SU-DHL-6 (cell line): ENCODE measurements around the gene GSTO1.

Experiments
- H2AFZ ChIP-seq: fragments of 200-600 bp; sonication (generic); 2 replicates; pipeline ENCODE4 v1.6.1; 2014; ENCODE audit warnings: low read depth, mild to moderate bottlenecking, moderate library complexity, mixed read lengths, antibody characterized with exemption, low read length; ENCODE audit not compliant: severe bottlenecking
- H3F3A ChIP-seq: fragments of 200-600 bp; shearing (Covaris generic); 2 replicates; pipeline ENCODE4 v1.6.0; 2016; ENCODE audit warnings: antibody characterized with exemption, mild to moderate bottlenecking; ENCODE audit not compliant: insufficient read depth
- H3K27ac ChIP-seq: fragments of 200-600 bp; sonication (generic); 2 replicates; pipeline ENCODE4 v1.5.1; 2016; ENCODE audit warnings: low read depth, mild to moderate bottlenecking, low read length, moderate library complexity, mixed read lengths
- H3K27me3 ChIP-seq: fragments of 200-600 bp; sonication (generic), shearing (Covaris generic); 2 replicates; pipeline ENCODE4 v1.6.0; 2014; ENCODE audit warnings: mild to moderate bottlenecking, low read length
- H3K36me3 ChIP-seq: fragments of 200-600 bp; sonication (generic); 2 replicates; pipeline ENCODE4 v1.6.1; 2014; ENCODE audit warnings: mild to moderate bottlenecking, low read length, mixed read lengths
- H3K4me2 ChIP-seq: fragments of 300-600, 200-600 bp; shearing (Covaris generic), sonication (generic); 2 replicates; pipeline ENCODE4 v1.6.0; 2014; ENCODE audit warnings: low read length, low read depth, mild to moderate bottlenecking; ENCODE audit not compliant: poor library complexity, severe bottlenecking
- H3K4me3 ChIP-seq: fragments of 200-600 bp; sonication (generic); 2 replicates; pipeline ENCODE4 v1.5.1; 2014; ENCODE audit warnings: antibody characterized with exemption, low read length, mild to moderate bottlenecking, mixed read lengths; ENCODE audit not compliant: insufficient read depth, poor library complexity, severe bottlenecking
- H3K79me2 ChIP-seq: fragments of 200-600 bp; sonication (generic); 2 replicates; pipeline ENCODE4 v1.6.1; 2014; ENCODE audit warnings: mild to moderate bottlenecking, low read length, moderate library complexity; ENCODE audit not compliant: insufficient read depth
- H3K9ac ChIP-seq: fragments of 200-600 bp; sonication (generic); 2 replicates; pipeline ENCODE4 v1.7.0; 2014; ENCODE audit warnings: mild to moderate bottlenecking, low read length
- H3K9me2 ChIP-seq: fragments of 200-600 bp; sonication (generic); replicated peaks from 2 replicates; pipeline ENCODE4 v1.6.1; 2014; ENCODE audit warnings: low read length; ENCODE audit not compliant: insufficient read depth
- H3K9me3 ChIP-seq: fragments of 200-600 bp; sonication (generic); 2 replicates; pipeline ENCODE4 v1.6.1; 2014; ENCODE audit warnings: low read length, mixed read lengths; ENCODE audit not compliant: insufficient read depth
- H4K20me1 ChIP-seq: fragments of 200-600 bp; sonication (generic); 2 replicates; pipeline ENCODE4 v1.6.1; 2014; ENCODE audit warnings: low read depth, mild to moderate bottlenecking, antibody characterized with exemption, low read length, moderate library complexity, mixed read lengths
- CTCF ChIP-seq: fragments of 200-600 bp; sonication (generic); IDR thresholded peaks from one replicate; pipeline ENCODE4 v1.5.1; 2017; ENCODE audit warnings: antibody characterized with exemption, mild to moderate bottlenecking, low read length, moderate library complexity; ENCODE audit not compliant: insufficient read depth, poor library complexity, severe bottlenecking
- EZH2phosphoT487 ChIP-seq: fragments of 200-600 bp; sonication (generic), shearing (Covaris generic); conservative IDR thresholded peaks from 2 replicates; pipeline ENCODE4 v1.6.1; 2018; ENCODE audit warnings: mild to moderate bottlenecking, antibody characterized with exemption, low read length, moderate library complexity, mixed read lengths

The GSTO1 gene

DNA sequence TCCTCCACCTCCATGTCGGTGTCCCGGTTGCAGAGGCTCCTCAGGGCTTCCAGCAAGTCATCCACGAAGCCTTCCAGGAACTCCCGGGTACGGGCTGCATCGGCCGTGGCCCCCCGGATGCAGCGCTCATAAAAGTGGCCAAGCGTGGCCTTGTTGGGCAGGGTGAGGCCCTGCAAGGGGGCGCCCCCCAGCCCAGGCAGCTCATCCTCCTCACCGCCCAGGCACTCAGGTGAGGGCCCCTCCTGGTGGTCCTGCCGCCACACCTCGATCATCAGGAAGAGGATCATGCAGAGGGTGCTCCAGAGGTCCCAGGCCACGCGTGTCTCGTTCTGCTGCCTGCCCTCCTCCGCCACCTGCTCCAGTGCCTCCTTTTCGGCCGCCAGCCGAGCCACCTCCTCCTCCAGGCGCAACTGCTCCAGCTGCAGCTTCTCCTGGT, 60.8 kb downstream of the GSTO1 start:
- Histone ChIP-seq H3K9ac (no peak overlapping the region), H4K20me1 (peaks cover 3% of the 10 kb centered on the region; the same call in 1 of the 2 replicates), H3K4me3 (no peak overlapping the region), H3K27ac (no peak overlapping the region), H3F3A (no peaks in the 10 kb centered on the region), H3K27me3 (no peaks in the 10 kb centered on the region), H3K9me3 (no peaks in the 10 kb centered on the region), H3K9me2 (no peaks in the 10 kb centered on the region), H2AFZ (no peak overlapping the region), H3K4me2 (no peak overlapping the region), H3K36me3 (no peaks in the 10 kb centered on the region), H3K79me2 (peaks cover 32% of the 10 kb centered on the region)
- no peak for TF ChIP-seq EZH2phosphoT487
- TF ChIP-seq CTCF = no peak

DNA sequence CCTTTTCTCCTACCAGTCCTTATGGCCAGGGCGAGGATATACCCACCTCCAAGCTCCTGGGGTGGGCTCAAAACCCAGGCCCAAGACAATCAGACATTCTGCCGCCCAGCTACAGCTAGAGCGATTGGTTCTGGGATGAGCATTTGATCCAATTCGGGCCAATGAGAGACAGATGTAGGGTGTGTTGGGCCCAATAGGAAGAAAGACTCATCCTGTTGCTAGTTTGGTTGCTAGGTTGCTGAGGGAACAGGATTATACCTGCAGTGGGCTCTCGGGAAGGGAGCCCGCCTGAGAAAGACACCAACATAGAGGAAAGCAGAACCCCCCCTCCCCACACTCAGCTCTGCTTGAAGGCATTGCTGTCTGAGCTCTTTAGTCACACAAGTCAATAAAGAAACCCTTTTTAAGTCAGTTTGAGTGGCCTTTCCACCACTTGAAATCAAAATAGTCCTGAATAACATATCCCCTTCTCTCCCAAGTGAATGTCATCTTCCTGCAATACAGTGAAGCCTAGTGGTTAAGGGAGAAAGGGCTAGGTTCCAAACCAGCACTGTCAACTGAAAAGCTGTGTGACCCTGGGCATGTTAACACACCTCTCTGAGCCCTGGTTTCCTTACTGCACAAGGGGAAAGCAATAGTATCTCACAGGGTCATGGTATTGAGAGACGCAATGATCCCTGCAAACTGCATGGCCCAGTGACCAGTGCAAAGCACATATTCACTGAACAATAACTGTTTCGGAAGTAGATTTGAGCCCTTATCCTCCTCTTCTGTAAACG, 61.8 kb downstream of the GSTO1 start:
- no peaks in the 10 kb centered on the region for H3F3A ChIP-seq
- no peak overlapping the region for H2AFZ ChIP-seq
- no peaks in the 10 kb centered on the region for H3K36me3 ChIP-seq
- no peak overlapping the region for H3K4me3 ChIP-seq
- no peaks in the 10 kb centered on the region for H3K27me3 ChIP-seq
- H3K79me2 ChIP-seq = peaks cover 42% of the 10 kb centered on the region
- no peaks in the 10 kb centered on the region for H3K9me2 ChIP-seq
- no peak for TF ChIP-seq EZH2phosphoT487
- no peak for TF ChIP-seq CTCF
- 0 out of 2 replicates have a peak, but pooled peaks cover 3% of the 10 kb centered on the region for H4K20me1 ChIP-seq
- no peak overlapping the region for H3K9ac ChIP-seq
- H3K4me2 ChIP-seq = no peak overlapping the region
- H3K9me3 ChIP-seq = no peaks in the 10 kb centered on the region
- H3K27ac ChIP-seq = no peak overlapping the region
